Bronchial epithelial cell (primary cell): ENCODE measurements around the gene CEL. TPM values are rescaled to one million over a fixed set of nuclear protein-coding genes. Genes with fewer than 3 reads are reported as not detected.

Experiments used
- DNase-seq: peaks from one replicate; pipeline ENCODE4 v3.0.0-alpha.2; 2010; ENCODE audit warnings: low read depth
- FAIRE-seq: peaks from 2 replicates; lab custom pipeline; 2011; peaks lifted over from hg19 to GRCh38; lab: Jason Lieb, UNC
- H3K27me3 ChIP-seq: 2 replicates; pipeline ENCODE4 v1.5.1; 2011; ENCODE audit warnings: low read length; ENCODE audit not compliant: control insufficient read depth, insufficient read depth
- H3K36me3 ChIP-seq: 2 replicates; pipeline ENCODE4 v1.5.1; 2011; ENCODE audit warnings: low read length; ENCODE audit not compliant: control insufficient read depth, insufficient read depth
- H3K4me3 ChIP-seq: 2 replicates; pipeline ENCODE4 v1.5.1; 2011; ENCODE audit warnings: mild to moderate bottlenecking, low read depth, low read length, control low read depth
- total RNA-seq: library from RNA; depleted of rRNA; stranded (reverse); fragments of >200 nt; gene quantifications from 2 replicates; pipeline ENCODE4 v1.2.1, GENCODE V29; 2014
- TF ChIP-seq, protein P1 (sequence below): IDR thresholded peaks from 2 replicates; pipeline ENCODE4 v1.5.1; 2011; ENCODE audit warnings: mild to moderate bottlenecking, moderate library complexity, low read length, control low read depth, inconsistent platforms; ENCODE audit not compliant: insufficient read depth, severe bottlenecking

Gene CEL
- total RNA-seq, 1 donor from 2014 or later = 0.53 TPM

DNA sequence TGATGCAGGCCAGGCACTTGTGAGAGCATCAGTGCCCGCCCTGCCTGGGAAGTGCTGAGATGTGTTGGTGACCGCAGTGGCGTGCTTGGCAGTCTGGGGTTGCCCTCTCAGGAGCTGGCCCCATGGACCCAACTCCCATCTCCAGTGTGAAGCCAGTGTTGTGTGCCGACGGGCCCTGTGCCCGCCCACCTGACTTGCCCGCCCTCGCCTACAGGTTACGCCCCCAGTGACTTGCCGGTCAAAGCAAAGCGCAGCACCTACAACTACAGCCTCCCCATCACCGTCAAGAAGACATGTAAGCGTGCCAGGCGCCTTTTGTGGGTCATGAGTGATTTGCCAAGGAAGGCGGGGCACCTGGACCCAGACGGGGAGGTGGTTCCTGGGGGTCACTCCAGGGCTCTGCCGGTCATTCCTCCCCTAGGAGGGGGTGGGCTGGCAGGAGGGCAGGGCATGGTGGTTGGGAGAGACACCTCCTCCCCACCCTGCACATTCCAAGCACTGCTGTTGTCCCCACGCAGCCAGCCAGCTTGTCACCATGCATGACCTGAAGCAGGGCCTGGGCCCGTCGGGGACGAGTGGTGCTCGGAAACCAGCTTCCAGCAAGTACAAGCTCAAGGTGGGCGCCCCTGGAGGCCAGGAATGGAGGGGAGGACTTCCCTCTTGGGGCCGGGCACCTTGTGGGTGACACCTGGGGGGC lies 7.4 kb upstream of the CEL start:
- Histone ChIP-seq H3K4me3 (no peak overlapping the region), H3K27me3 (no peaks in the 10 kb centered on the region), H3K36me3 (peaks cover 29% of the 10 kb centered on the region)
- no peak for DNase-seq
- TF ChIP-seq, protein P1, sequence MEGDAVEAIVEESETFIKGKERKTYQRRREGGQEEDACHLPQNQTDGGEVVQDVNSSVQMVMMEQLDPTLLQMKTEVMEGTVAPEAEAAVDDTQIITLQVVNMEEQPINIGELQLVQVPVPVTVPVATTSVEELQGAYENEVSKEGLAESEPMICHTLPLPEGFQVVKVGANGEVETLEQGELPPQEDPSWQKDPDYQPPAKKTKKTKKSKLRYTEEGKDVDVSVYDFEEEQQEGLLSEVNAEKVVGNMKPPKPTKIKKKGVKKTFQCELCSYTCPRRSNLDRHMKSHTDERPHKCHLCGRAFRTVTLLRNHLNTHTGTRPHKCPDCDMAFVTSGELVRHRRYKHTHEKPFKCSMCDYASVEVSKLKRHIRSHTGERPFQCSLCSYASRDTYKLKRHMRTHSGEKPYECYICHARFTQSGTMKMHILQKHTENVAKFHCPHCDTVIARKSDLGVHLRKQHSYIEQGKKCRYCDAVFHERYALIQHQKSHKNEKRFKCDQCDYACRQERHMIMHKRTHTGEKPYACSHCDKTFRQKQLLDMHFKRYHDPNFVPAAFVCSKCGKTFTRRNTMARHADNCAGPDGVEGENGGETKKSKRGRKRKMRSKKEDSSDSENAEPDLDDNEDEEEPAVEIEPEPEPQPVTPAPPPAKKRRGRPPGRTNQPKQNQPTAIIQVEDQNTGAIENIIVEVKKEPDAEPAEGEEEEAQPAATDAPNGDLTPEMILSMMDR = no peak
- peak; percentile 68 for FAIRE-seq

DNA sequence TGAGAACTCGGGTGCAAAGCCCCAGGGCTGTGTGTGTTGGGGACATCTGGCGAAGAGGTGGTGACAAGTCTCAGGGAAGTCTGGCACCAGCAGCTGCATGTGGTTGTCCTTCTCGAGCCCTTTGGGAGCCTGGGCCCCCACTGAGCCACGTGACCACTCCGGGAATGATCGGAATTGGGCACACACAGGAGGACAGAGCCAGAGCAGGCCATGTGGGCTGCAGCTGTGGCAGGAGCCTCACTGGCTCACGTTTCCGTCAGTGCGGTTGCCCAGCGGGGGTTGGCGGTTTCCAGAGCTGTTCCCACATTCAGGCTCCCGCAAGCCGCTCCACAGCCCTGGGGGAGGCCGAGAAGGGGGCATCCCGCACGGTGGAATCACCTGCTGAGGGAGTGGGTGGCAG lies 6.8 kb upstream of the CEL start:
- Histone ChIP-seq H3K27me3 (no peaks in the 10 kb centered on the region), H3K36me3 (peaks cover 29% of the 10 kb centered on the region), H3K4me3 (no peak overlapping the region)
- TF ChIP-seq, protein P1 = no peak
- FAIRE-seq (no peak), DNase-seq (no peak)

DNA sequence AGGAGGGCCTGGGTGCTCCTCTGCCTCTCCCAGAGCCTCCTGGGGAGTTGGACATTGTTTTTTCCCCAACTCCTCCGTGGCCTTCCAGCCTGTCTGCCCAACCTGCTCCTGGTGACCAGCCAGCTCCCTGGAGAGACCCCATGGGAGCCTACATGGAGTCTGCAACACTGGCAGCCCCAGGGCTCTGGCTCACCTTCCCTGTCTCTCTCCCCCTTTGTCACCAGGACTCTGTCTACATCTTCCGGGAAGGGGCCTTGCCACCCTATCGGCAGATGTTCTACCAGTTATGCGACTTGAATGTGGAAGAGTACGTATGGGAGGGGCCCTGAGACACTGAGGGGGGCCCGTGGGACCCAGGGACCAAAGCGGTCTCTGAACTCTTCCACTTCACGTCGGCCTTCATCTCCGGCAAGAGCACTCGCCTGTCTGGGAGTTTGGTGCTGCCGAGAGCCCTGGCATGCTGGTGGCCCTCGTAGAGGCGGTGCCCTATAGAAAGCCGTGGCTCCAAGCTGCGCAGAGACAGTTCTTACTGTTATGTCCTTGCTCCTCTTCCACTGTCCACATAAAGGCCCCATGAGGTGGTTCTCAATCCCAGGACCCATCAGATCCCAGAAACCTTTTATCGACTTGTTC lies 5.9 kb upstream of the CEL start:
- no peak for FAIRE-seq
- no peak overlapping the region for H3K4me3 ChIP-seq
- TF ChIP-seq, protein P1 = no peak
- H3K36me3 ChIP-seq = peaks cover 27% of the 10 kb centered on the region
- no peaks in the 10 kb centered on the region for H3K27me3 ChIP-seq
- DNase-seq = no peak

DNA sequence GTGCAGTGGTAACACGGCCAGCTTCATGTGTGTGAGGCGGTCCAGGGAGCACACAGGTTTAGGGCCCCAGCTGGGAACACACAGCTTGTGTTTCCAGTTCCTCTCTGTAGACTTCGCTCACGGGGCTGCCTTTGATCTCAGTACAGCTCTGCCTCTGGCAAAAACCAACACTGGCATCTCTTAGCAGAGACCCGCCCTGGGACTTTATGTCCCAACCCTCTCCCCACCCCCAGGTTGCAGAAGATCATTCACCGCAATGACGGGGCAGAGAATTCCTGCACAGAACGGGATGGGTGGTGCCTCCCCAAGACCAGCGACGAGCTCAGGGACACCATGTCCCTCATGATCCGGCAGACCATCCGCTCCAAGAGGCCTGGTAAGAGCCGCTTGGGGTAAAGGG lies 5.2 kb upstream of the CEL start:
- no peak for DNase-seq
- H3K27me3 ChIP-seq = no peaks in the 10 kb centered on the region
- H3K4me3 ChIP-seq = no peak overlapping the region
- FAIRE-seq = peak; percentile 28
- TF ChIP-seq, protein P1 = no peak
- H3K36me3 ChIP-seq = peaks cover 22% of the 10 kb centered on the region

DNA sequence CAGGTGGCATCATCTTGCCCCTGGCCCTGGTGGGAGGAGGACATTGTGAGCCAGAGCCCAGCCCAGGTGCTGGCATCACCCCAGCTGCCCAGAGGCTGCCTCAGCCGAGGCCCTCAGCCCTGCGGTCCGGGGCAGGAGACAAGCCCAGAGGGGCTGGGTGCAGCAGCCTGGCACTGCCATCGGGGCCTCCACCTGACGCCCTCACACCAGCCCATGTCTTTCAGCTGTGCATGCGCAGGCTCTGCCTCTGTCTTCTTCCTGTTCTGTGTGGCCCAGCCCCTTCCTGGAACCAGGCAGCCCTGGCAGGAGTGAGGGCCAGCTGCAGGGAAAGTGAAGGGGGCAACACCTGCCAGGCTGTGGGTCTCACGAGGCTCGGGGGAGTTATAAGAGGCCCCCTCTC lies 4.8 kb upstream of the CEL start:
- H3K36me3 ChIP-seq = peaks cover 17% of the 10 kb centered on the region
- no peak for DNase-seq
- no peak overlapping the region for H3K4me3 ChIP-seq
- TF ChIP-seq, protein P1 = no peak
- no peaks in the 10 kb centered on the region for H3K27me3 ChIP-seq
- FAIRE-seq = no peak
